ENCODE measurements around the gene CNDP1. TPM values are rescaled to one million over a fixed set of nuclear protein-coding genes. Genes with fewer than 3 reads are reported as not detected.
A peak's percentile ranks its signal among the peaks of the same experiment; 100 is the strongest.

The CNDP1 gene
- polyA plus RNA-seq, 3 donors: not detected

DNA sequence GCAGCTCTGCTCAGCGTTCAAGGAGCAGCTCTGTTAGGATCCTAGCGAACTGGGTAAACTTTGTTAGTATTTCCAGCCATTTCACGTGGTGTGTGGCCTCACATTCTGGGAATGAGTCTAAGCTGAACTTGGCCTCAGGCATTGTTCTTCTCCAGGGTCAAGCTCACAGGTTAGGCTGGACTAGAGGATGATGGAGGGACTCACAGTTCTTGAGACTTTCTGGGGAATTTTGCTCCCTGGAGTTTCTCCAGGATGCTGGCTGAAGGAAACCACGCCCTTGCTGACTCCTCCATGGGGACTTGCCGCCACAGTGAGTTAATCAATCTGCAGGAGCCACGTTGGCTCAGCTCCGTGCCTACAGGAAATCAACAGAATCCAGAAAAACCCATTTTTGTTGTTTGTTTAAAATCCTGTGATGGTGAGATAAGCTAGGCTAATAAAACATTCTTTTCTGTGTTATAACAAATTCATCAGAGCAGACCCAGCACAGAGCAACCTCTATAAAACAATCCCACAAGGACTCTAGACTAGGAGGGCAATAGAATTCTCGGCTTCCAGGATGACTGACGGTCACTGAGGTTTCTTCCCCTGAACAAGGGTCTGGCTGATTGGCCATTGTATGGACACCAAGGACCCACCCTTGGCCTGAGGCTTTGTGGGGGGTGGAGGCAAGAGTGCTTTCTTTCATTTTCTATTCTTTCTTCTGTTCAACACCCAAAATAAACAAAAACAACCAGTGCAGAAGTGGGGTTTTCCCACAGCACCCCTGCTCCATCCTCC lies 12.6 kb downstream of the CNDP1 start:
- peak overlapping the region in 2 of 7 donors; percentile 46 to 50 for H3K27ac Mint-ChIP-seq
- no peak for DNase-seq
- H3K4me1 Mint-ChIP-seq: peaks cover 3% of the 10 kb centered on the region
- no peaks in the 10 kb centered on the region for H4K20me1 ChIP-seq (ENCODE audit: insufficient read depth, low read length)
- H2AFZ ChIP-seq (ENCODE audit: insufficient read depth, low read depth, low read length, poor library complexity, severe bottlenecking): peak overlapping the region; percentile 41
- H3K36me3 ChIP-seq (replicated peaks in 1 of 2; ENCODE audit: control insufficient read depth in 1 of 2, insufficient read depth in 2 of 2, low read length in 2 of 2): no peaks in the 10 kb centered on the region
- H3K36me3 Mint-ChIP-seq: no peaks in the 10 kb centered on the region
- H3K4me3 Mint-ChIP-seq: no peak overlapping the region
- no peaks in the 10 kb centered on the region for H3K79me2 ChIP-seq (ENCODE audit: insufficient read depth, low read length)
- peaks cover 0 to 17% (median 9%) of the 10 kb centered on the region in 7 donors for H3K9me3 Mint-ChIP-seq
- TF ChIP-seq, protein P1, sequence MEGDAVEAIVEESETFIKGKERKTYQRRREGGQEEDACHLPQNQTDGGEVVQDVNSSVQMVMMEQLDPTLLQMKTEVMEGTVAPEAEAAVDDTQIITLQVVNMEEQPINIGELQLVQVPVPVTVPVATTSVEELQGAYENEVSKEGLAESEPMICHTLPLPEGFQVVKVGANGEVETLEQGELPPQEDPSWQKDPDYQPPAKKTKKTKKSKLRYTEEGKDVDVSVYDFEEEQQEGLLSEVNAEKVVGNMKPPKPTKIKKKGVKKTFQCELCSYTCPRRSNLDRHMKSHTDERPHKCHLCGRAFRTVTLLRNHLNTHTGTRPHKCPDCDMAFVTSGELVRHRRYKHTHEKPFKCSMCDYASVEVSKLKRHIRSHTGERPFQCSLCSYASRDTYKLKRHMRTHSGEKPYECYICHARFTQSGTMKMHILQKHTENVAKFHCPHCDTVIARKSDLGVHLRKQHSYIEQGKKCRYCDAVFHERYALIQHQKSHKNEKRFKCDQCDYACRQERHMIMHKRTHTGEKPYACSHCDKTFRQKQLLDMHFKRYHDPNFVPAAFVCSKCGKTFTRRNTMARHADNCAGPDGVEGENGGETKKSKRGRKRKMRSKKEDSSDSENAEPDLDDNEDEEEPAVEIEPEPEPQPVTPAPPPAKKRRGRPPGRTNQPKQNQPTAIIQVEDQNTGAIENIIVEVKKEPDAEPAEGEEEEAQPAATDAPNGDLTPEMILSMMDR (IDR thresholded peaks at IDR 0.05): no peak
- H3K27ac ChIP-seq (ENCODE audit: low read depth in 1 of 2, low read length in 2 of 2): no peak overlapping the region
- peaks cover 1 to 8% (median 2%) of the 10 kb centered on the region in 3 donors for H3K27me3 Mint-ChIP-seq (ENCODE audit: low read depth in 3 of 3)
- no peak overlapping the region for H3K9ac ChIP-seq (ENCODE audit: insufficient read depth, low read length, poor library complexity, severe bottlenecking)
- intact Hi-C loops (cut with micrococcal nuclease): no loop called here
- no peaks in the 10 kb centered on the region for H3K4me1 ChIP-seq (ENCODE audit: control insufficient read depth in 1 of 2, insufficient read depth in 2 of 2, low read length in 2 of 2)
- no peak overlapping the region for H3K4me2 ChIP-seq (replicated peaks; ENCODE audit: extremely low read depth, low read length, poor library complexity, severe bottlenecking)
- WGBS (ENCODE audit: insufficient coverage): 68% methylated on average over 7 of the region's 9 CpGs
- no peaks in the 10 kb centered on the region for H3K27me3 ChIP-seq (ENCODE audit: control insufficient read depth in 2 of 2, insufficient read depth in 2 of 2, low read length in 2 of 2)
- H3K4me3 ChIP-seq (replicated peaks in 1 of 3; ENCODE audit: low read depth in 2 of 3, low read length in 3 of 3): no peak overlapping the region
- peaks cover 8 to 10% of the 10 kb centered on the region in 2 donors for H3K9me3 ChIP-seq (replicated peaks in 1 of 2; ENCODE audit: control insufficient read depth in 1 of 2, insufficient read depth in 1 of 2, low read length in 2 of 2)

DNA sequence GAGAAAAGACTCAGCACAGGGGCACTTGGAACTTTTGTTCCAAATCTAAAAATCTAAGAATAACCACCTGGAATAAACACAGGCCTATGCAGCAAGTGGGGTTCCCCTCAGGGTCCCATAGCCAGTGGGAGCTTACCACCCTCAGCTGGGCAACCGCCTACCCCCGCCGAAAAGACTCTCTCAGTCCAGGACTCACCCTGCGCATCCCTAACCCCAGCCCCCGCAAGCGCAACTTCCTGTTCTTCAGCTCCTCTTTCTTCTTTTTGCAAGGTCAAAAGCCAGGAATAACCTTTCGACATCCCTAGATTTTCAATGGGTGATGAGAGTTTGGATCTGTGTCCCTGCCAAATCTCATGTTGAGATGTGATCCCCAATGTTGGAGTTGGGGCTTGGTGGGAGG lies 13.6 kb downstream of the CNDP1 start:
- Histone ChIP-seq H3K27me3 (ENCODE audit: control insufficient read depth in 2 of 2, insufficient read depth in 2 of 2, low read length in 2 of 2) (no peaks in the 10 kb centered on the region), H3K9me3 (replicated peaks in 1 of 2; ENCODE audit: control insufficient read depth in 1 of 2, insufficient read depth in 1 of 2, low read length in 2 of 2) (peaks cover 8 to 10% of the 10 kb centered on the region in 2 donors), H3K9ac (ENCODE audit: insufficient read depth, low read length, poor library complexity, severe bottlenecking) (no peak overlapping the region), H3K4me1 (ENCODE audit: control insufficient read depth in 1 of 2, insufficient read depth in 2 of 2, low read length in 2 of 2) (no peaks in the 10 kb centered on the region), H2AFZ (ENCODE audit: insufficient read depth, low read depth, low read length, poor library complexity, severe bottlenecking) (no peak overlapping the region), H3K79me2 (ENCODE audit: insufficient read depth, low read length) (no peaks in the 10 kb centered on the region), H3K4me2 (replicated peaks; ENCODE audit: extremely low read depth, low read length, poor library complexity, severe bottlenecking) (no peak overlapping the region), H3K4me3 (replicated peaks in 1 of 3; ENCODE audit: low read depth in 2 of 3, low read length in 3 of 3) (no peak overlapping the region), H3K27ac (ENCODE audit: low read depth in 1 of 2, low read length in 2 of 2) (no peak overlapping the region), H4K20me1 (ENCODE audit: insufficient read depth, low read length) (no peaks in the 10 kb centered on the region), H3K36me3 (replicated peaks in 1 of 2; ENCODE audit: control insufficient read depth in 1 of 2, insufficient read depth in 2 of 2, low read length in 2 of 2) (no peaks in the 10 kb centered on the region)
- no peak for DNase-seq
- WGBS (ENCODE audit: insufficient coverage): 96% methylated on average over 3 of the region's 7 CpGs
- intact Hi-C loops (cut with micrococcal nuclease): no loop called here
- Mint-ChIP-seq H3K27me3 (ENCODE audit: low read depth in 3 of 3) (peaks cover 1 to 6% (median 2%) of the 10 kb centered on the region in 3 donors), H3K4me1 (peaks cover 3% of the 10 kb centered on the region), H3K9me3 (peaks cover 0 to 17% (median 9%) of the 10 kb centered on the region in 7 donors), H3K36me3 (no peaks in the 10 kb centered on the region), H3K27ac (no peak overlapping the region), H3K4me3 (no peak overlapping the region)
- TF ChIP-seq, protein P1 (IDR thresholded peaks at IDR 0.05): no peak
